ENCODE results near the gene TP53BP2. TPM values are rescaled to one million over a fixed set of nuclear protein-coding genes. Genes with fewer than 3 reads are reported as not detected.
"Not testable (repeated sequence)": the region's sequence is repeated elsewhere in the genome, so short reads cannot be mapped to it uniquely, and the experiment has no call there.

TP53BP2 gene
- total RNA-seq, 1 donor from 2014 or later, result 35.2 TPM

DNA sequence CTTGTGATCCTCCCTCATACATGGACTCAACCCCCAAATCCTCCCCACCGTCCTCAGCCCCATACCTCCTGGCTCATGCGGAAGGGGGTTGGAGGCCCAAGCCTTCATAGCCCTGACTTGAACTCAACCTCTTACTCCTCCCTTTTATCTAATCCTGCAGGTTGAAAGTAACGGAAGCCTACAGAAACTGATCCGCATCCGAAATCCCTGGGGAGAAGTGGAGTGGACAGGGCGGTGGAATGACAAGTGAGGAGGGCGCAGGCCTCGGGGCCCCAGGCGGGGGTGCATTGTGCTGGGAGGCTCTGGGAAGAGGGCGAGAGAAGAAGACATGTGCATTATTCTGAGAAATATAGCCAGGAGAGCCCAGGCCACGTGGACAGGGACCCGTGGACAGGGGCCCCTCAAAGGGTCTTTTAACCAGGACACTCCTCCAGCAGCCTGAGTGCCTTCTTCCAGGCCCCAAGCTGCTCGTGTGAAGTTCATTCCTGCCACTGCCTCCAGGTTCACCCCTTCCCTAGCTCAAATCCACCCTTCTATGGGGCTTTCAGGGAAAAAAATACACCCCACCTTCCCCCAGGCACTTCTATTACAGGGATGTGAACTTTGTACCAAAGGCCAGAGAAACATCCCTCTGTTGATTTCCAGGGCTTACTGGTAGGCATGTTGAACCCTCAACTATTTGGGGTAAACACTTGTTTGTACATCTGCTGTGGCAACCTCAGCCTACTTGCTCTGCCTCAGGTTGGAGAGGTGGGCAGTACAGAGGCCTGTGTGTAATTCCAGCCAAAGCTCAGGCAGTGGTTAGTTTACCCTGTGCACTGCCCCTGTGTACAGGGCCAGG lies 94.8 kb downstream of the TP53BP2 start:
- intact Hi-C loops (cut with micrococcal nuclease), result no loop called here

- intact Hi-C loops (cut with micrococcal nuclease), result loop anchor here (1.0 kb wide), 4 partner anchors 23 to 51 kb away; partner anchors contain the start of gene CAPN2
Measured at GRCh38 chr1:223748773-223749733, 96.7 kb downstream of the TP53BP2 start.

DNA sequence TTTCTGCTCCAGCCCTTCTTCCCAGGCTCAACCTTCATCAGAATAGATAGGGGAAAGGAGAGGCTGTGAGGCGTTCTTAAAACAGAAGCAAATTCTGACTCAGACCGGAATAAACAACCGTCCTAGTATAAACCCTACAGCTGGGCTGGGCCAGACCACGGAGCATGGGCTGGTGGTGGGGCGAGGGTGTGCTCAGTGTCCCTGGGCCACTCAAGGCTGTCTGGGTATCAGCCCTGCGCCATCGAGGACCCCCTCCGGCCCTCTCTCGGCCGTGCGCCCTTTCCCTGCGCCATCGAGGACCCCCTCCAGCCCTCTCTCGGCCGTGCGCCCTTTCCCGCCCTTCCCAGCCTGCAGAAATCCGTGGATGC lies 97.4 kb downstream of the TP53BP2 start:
- intact Hi-C loops (cut with micrococcal nuclease), result no loop called here

GRCh38 chr1:223747838-223748335 lies 97.9 kb downstream of the TP53BP2 start:
- intact Hi-C loops (cut with micrococcal nuclease), result no loop called here

GRCh38 chr1:223745731-223746130 lies 100.0 kb downstream of the TP53BP2 start:
- intact Hi-C loops (cut with micrococcal nuclease), result no loop called here

DNA sequence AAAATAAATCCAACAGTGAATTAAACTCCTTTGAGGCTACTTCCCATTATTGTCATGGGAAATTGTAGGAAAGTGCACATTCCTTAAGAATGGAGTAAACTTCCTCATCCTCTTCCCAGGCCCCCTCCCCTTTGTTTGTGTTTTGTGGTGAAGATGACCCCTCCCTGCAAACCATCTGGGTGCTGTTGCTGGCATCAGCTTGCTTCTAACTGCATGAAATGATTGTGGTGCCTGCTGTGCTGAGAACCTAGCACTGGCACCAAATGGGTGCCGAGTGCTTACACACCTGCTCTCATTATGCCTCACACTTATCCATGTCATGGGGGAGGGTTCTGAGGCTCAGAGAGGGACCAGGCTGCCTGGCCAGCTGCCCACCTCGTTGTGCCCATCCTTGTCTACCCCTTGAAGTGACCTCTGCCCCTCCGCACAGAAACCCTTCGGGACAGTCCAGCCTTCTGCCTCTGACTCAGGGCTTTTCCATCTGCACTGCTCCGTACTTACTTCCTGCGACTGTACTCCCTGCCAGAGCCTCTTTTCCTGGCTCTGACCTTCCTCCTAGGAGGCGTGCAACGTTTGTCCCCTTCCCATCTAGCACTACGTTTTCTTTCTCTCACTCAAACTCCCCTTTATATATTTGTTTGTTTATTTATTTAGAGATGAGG lies 102.8 kb downstream of the TP53BP2 start:
- intact Hi-C loops (cut with micrococcal nuclease), result no loop called here

DNA sequence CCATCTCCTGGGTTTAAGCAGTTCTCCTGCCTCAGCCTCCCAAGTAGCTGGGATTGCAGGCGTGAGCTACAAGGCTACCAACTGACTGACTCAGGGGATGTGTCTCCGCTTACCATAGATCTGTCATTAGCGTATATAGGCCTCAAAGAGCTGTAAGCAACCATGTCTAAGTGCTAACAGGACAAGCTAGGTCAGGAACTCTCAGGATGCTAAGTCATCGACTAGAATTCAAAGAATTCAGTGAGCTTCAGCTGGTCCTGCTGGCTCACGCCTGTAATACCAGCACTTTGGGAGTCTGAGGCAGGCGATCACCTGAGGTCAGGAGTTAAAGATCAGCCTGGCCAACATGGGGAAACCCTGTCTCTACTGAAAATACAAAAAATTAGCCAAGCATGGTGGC lies 103.9 kb downstream of the TP53BP2 start:
- intact Hi-C loops (cut with micrococcal nuclease), result no loop called here

- intact Hi-C loops (cut with micrococcal nuclease), result not testable (repeated sequence)
Measured at GRCh38 chr1:223740038-223740736, 105.6 kb downstream of the TP53BP2 start.

DNA sequence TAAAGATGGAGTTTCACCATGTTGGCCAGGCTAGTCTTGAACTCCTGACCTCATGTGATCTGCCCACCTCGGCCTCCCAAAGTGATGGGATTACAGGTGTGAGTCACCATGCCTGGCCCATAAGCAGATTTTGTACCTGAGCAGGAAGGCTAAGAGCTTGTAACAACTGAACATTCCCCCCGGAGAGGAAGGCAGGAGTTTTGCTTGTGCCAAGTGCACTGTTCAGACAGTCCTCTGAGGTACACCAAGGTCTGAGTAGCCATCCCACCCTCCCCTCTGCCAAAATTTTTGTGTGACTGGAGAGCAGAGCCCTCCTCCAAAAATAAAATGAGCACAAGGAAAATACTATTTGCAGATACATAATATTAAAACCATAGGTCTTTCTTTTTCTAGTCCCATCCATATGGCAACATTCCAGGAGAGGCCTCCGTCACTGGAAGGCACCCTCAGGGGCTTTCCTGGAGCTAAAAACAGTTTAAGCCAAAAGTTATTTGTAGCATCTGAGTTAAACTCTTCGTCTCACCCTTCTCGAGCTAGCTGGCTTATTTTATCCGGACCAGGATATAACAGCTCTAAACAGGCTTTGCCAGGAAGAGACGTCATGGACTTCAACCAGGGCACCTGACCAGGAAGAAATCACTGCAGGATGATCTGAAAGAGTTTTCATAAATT lies 106.2 kb downstream of the TP53BP2 start:
- intact Hi-C loops (cut with micrococcal nuclease), result no loop called here

DNA sequence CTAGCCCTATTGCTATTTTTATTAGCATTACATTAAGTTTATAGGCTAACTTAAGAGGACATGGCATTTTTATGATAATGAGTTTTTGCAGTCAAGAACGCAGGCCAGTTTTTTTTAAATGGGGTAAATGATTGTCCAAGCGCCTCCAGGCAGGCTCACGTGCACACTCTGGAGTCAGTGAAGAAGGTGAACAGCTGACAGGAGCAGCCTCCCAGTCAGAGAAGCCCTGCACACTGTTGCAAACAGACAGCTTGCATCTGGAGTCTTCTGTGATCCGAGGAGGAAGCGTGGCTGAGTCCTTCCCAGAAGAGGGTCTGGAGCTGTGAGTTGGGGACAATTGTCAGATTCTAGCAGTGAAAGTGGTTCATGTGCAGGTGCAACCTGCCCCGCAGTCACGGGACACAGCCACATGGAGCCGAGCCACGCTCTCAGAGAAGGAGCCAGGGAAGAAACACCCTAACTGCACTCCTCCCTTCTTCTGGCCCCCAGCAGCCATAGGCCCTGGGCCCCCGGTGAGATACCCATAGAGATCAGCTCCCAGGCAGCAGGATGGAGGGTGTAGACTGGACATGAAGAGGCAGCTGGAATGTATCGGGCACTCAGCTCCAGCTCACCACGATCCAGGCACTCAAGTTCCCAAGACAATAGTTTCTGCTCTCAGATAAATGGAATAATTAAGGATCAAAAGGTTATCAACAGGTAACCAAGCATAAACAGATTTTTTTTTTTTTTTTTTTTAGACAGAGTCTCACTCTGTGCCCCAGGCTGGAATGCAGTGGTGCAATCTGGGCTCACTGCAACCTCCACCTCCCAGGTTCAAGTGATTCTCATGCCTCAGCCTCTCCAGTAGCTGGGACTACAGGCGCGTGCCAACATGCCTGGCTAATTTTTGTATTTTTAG lies 107.0 kb downstream of the TP53BP2 start:
- intact Hi-C loops (cut with micrococcal nuclease), result no loop called here

DNA sequence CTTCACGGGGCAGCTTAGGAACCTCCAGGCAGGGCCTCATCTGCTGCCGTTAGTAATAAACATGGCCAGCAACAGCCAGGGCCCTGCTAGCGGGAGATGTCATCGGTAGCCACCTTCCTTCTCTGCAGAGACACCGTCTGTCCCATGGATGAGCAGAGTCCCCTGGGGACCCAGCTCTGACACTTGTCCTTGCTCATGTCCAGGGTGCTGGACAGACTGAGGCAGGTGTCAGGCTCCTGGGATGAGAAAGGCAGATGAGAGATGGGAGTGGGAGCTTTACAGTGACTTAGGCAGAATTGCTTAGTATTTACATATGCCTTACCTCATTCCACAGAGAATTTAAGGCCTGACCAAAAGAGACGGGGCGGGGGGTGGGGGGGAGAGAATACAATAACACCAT lies 108.4 kb downstream of the TP53BP2 start:
- intact Hi-C loops (cut with micrococcal nuclease), result no loop called here

DNA sequence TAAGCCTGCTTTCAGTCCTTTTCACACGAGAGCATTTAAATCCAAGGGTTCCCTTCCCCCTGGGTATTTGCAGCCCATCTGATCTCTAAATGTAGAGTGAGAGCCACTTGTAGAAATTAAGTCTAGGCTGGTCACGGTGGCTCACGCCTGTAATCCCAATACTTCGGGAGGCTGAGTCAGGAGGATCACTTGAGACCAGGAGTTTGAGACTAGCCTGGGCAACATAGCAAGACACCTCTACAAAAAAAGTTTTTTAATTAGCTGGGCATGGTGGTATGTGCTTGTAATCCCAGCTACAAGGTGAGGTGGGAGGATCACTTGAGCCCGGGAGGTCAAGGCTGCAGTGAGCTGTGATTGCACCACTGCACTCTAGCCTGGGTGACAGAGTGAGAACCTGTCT lies 109.1 kb downstream of the TP53BP2 start:
- intact Hi-C loops (cut with micrococcal nuclease), result not testable (repeated sequence)

GRCh38 chr1:223733898-223734852 lies 111.6 kb downstream of the TP53BP2 start:
- intact Hi-C loops (cut with micrococcal nuclease), result no loop called here

DNA sequence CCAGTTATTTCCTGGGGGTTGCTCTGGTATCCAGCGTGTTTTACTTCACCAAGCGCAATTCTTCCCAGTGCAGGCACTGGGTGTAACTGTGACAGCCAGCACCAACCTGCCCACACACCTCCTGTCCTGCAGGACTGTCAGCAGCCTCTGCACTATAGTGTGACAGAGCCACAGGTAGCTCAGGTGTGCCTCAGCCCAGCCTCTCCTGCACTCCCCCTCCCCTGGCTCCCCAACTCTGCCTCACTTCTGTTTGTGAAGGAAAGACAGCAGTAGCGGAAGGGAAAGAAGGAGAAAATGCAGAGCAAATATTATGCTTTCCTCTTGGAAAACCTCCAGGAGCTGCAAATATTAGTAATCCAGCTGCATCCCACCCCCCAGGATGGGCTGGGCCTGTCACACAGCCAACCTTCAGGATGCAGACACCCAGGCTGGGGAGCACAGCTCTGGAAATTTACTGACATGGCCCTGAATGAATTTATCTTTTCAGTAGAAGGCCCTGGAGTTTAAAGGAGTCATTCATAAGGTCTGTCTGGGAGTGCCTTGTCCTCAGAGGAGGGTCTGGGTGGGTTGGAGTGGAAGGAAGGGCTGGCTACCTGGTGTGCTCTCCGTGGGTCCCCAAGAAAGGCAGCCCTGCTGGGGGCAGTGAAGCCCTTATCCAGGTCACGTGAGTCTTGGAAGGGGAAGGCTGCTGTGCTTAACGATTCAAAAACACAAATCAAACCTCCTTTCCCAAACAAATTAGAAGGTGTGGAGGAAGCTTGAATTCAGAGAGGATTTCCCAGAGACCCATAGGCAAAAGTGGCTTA lies 112.6 kb downstream of the TP53BP2 start:
- intact Hi-C loops (cut with micrococcal nuclease), result no loop called here

- intact Hi-C loops (cut with micrococcal nuclease), result no loop called here
Measured at GRCh38 chr1:223731133-223731770, 114.5 kb downstream of the TP53BP2 start.

DNA sequence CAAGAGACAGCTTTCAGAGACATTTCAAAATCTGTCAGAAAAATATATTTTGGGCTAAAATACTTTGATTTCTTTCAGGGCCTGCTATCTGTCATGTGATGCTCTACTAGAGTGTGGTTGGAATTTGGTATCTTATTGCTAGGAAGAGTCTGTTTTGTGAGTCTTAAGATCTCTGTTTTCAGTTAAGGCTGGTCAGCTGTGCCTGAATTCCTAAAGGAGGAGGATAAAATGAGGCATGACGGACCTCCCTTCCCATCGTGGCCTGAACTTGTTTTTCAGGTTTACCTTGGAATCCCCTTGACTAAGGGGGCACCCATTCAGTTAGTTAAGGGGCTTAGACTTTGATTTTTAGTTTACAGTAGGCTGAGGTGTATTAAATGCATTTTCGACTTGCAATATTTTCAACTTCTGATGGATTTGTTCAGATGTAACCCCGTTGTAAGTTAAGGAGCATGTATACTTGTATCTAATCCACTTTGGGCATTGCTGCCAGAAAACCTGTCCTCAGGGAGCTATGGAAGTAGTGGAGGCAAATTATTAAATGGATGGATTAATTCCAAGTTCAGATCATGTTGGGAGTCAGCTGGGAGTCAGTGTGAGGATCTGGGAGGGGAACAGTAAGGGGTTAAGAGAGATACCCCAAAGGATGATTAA lies 115.1 kb downstream of the TP53BP2 start:
- intact Hi-C loops (cut with micrococcal nuclease), result no loop called here
